ENCODE measurements around the gene SLC35G6. TPM values are rescaled to one million over a fixed set of nuclear protein-coding genes. Genes with fewer than 3 reads are reported as not detected.

The SLC35G6 gene
- total and polyA plus RNA-seq, 2 of the 13 experiments (the other 11 are each of a cell fraction or from before 2014, with no cell fraction given), result 0.07 TPM; not detected in 1

DNA sequence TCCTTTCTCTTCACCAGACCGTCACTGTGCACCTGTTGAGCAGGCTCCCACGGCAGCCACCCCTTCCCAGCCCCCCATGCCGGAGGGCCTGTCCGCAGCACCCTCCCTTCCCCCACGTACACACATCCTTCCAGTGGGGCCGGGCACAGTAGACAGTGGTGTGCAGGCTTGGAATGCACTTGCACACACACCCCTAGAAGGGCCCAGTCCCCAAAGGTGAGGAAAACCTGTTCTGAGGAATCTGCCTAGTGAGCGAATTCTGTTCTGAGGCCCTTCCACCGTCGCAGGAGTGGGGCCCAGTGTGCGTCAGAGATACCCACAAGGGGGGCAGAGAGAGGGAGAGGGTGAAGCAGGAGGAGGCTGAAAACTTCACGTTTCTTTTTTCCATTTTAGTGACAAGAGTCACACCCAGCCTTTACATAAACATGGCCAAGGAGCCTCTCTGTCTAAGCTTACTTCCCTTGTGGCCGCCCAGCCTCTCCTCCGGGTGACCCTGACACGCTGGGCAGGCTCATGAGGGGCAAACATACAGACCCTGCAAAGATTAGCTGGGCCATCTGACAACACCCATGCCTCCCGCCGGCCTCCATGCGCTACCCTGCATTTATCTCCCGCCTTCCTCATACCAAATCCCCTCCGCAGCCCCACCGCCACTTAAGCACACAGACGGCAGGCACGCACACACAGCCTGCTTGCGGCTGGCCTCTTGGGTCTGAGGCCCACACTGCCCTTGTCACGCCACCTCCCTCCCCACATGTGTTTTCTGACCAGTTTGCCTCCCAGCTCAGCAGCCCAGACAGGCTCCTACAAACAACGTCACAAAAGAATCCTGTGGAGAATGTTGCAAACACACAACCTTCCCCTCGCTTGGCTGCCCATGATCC, 3.6 kb upstream of the SLC35G6 start (continued):
- TF ChIP-seq, protein P1, sequence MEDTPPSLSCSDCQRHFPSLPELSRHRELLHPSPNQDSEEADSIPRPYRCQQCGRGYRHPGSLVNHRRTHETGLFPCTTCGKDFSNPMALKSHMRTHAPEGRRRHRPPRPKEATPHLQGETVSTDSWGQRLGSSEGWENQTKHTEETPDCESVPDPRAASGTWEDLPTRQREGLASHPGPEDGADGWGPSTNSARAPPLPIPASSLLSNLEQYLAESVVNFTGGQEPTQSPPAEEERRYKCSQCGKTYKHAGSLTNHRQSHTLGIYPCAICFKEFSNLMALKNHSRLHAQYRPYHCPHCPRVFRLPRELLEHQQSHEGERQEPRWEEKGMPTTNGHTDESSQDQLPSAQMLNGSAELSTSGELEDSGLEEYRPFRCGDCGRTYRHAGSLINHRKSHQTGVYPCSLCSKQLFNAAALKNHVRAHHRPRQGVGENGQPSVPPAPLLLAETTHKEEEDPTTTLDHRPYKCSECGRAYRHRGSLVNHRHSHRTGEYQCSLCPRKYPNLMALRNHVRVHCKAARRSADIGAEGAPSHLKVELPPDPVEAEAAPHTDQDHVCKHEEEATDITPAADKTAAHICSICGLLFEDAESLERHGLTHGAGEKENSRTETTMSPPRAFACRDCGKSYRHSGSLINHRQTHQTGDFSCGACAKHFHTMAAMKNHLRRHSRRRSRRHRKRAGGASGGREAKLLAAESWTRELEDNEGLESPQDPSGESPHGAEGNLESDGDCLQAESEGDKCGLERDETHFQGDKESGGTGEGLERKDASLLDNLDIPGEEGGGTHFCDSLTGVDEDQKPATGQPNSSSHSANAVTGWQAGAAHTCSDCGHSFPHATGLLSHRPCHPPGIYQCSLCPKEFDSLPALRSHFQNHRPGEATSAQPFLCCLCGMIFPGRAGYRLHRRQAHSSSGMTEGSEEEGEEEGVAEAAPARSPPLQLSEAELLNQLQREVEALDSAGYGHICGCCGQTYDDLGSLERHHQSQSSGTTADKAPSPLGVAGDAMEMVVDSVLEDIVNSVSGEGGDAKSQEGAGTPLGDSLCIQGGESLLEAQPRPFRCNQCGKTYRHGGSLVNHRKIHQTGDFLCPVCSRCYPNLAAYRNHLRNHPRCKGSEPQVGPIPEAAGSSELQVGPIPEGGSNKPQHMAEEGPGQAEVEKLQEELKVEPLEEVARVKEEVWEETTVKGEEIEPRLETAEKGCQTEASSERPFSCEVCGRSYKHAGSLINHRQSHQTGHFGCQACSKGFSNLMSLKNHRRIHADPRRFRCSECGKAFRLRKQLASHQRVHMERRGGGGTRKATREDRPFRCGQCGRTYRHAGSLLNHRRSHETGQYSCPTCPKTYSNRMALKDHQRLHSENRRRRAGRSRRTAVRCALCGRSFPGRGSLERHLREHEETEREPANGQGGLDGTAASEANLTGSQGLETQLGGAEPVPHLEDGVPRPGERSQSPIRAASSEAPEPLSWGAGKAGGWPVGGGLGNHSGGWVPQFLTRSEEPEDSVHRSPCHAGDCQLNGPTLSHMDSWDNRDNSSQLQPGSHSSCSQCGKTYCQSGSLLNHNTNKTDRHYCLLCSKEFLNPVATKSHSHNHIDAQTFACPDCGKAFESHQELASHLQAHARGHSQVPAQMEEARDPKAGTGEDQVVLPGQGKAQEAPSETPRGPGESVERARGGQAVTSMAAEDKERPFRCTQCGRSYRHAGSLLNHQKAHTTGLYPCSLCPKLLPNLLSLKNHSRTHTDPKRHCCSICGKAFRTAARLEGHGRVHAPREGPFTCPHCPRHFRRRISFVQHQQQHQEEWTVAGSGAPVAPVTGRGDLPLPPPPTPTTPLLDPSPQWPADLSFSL (CRISPR knock-in tag; IDR thresholded peaks at IDR 0.05), result no peak
- TF ChIP-seq ZFP36L2 (CRISPR knock-in tag; IDR thresholded peaks at IDR 0.05) (no peak), SUZ12 (IDR thresholded peaks at IDR 0.05; ENCODE audit: low read depth, low read length) (no peak), CEBPB (IDR thresholded peaks at IDR 0.05; ENCODE audit: borderline replicate concordance, low read depth, low read length) (no peak), RFX3 (CRISPR knock-in tag; IDR thresholded peaks at IDR 0.05) (no peak), ZNF678 (CRISPR knock-in tag; IDR thresholded peaks at IDR 0.05) (no peak), ZNF543 (CRISPR knock-in tag; IDR thresholded peaks at IDR 0.05) (0 out of 2 replicates have a peak, but pooled peaks have one; percentile 34), ZBTB8A (CRISPR knock-in tag; IDR thresholded peaks at IDR 0.05; ENCODE audit: borderline replicate concordance, low read depth) (no peak), ZNF484 (CRISPR knock-in tag; IDR thresholded peaks at IDR 0.05; ENCODE audit: borderline replicate concordance, low read depth) (no peak), SAP130 (CRISPR knock-in tag; IDR thresholded peaks at IDR 0.05; ENCODE audit: low read depth) (peak; percentile 57), SMAD1 (CRISPR knock-in tag; IDR thresholded peaks at IDR 0.05; ENCODE audit: borderline replicate concordance, low read depth) (peak; percentile 4; the same call in 1 of the 2 replicates), GATAD2A (CRISPR knock-in tag; IDR thresholded peaks at IDR 0.05) (peak; percentile 42; the same call in 1 of the 2 replicates), NAIF1 (CRISPR knock-in tag; IDR thresholded peaks at IDR 0.05; ENCODE audit: borderline replicate concordance) (no peak), HOXA5 (CRISPR knock-in tag; IDR thresholded peaks at IDR 0.05) (no peak), JUND (CRISPR knock-in tag; IDR thresholded peaks at IDR 0.05) (no peak), HDAC1 (CRISPR knock-in tag; IDR thresholded peaks at IDR 0.05) (0 out of 2 replicates have a peak, but pooled peaks have one; percentile 21), ATM (IDR thresholded peaks at IDR 0.05; ENCODE audit: borderline replicate concordance) (no peak), POGZ (CRISPR knock-in tag; IDR thresholded peaks at IDR 0.05) (no peak)
- TF ChIP-seq, protein P2, sequence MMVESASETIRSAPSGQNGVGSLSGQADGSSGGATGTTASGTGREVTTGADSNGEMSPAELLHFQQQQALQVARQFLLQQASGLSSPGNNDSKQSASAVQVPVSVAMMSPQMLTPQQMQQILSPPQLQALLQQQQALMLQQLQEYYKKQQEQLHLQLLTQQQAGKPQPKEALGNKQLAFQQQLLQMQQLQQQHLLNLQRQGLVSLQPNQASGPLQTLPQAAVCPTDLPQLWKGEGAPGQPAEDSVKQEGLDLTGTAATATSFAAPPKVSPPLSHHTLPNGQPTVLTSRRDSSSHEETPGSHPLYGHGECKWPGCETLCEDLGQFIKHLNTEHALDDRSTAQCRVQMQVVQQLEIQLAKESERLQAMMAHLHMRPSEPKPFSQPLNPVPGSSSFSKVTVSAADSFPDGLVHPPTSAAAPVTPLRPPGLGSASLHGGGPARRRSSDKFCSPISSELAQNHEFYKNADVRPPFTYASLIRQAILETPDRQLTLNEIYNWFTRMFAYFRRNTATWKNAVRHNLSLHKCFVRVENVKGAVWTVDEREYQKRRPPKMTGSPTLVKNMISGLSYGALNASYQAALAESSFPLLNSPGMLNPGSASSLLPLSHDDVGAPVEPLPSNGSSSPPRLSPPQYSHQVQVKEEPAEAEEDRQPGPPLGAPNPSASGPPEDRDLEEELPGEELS (CRISPR knock-in tag; IDR thresholded peaks at IDR 0.05), result 0 out of 2 replicates have a peak, but pooled peaks have one; percentile 17
- TF ChIP-seq, protein P3, sequence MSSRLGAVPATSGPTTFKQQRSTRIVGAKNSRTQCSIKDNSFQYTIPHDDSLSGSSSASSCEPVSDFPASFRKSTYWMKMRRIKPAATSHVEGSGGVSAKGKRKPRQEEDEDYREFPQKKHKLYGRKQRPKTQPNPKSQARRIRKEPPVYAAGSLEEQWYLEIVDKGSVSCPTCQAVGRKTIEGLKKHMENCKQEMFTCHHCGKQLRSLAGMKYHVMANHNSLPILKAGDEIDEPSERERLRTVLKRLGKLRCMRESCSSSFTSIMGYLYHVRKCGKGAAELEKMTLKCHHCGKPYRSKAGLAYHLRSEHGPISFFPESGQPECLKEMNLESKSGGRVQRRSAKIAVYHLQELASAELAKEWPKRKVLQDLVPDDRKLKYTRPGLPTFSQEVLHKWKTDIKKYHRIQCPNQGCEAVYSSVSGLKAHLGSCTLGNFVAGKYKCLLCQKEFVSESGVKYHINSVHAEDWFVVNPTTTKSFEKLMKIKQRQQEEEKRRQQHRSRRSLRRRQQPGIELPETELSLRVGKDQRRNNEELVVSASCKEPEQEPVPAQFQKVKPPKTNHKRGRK (CRISPR knock-in tag; IDR thresholded peaks at IDR 0.05), result no peak

All from HepG2 (cell line).